Sigmoid colon (tissue), 4 donors: ENCODE data around the gene ELOB.

Source experiments
- POLR2A ChIP-seq, 2 donors: fragments of 450-650 bp; IDR thresholded peaks; one replicate each; pipeline ENCODE4 v1.6.1; 2016; ENCODE audit warnings: antibody characterized with exemption in 2 of 2, mild to moderate bottlenecking in 2 of 2, moderate library complexity in 2 of 2
- POLR2AphosphoS5 ChIP-seq, 4 donors: sonication (generic); formaldehyde crosslinking; IDR thresholded peaks; one replicate each; pipeline ENCODE4 v1.6.1; 2017; ENCODE audit warnings: antibody characterized with exemption in 4 of 4
- TF ChIP-seq, protein P1 (sequence below), 4 experiments: fragments of 450-650 bp in 3 of 4; fragments of 200-600 bp in 1 of 4; IDR thresholded peaks; one replicate each; pipeline ENCODE4 v1.5.1; 2016 to 2019; ENCODE audit warnings: antibody characterized with exemption in 4 of 4, mild to moderate bottlenecking in 3 of 4, moderate library complexity in 2 of 4

DNA sequence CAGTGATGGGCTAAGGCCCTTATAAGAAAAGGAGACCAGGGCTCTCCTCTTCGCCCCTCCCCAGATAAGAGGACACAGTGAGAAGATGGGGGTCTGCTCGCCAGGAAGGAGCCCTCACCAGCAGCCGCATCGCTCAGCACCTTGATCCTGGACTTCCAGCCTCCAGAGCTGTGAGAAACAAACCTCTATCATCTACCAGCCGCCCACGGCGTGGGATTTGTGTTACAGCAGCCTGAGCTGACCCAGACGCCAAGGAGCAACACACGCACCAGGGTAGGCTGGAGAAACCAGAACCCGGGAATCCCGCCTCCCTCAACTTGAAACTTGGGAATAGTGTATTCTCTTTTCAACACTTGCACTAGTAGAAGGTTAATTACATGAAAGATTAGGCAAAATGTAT lies 48.8 kb upstream of the ELOB start:
- TF ChIP-seq, protein P1, sequence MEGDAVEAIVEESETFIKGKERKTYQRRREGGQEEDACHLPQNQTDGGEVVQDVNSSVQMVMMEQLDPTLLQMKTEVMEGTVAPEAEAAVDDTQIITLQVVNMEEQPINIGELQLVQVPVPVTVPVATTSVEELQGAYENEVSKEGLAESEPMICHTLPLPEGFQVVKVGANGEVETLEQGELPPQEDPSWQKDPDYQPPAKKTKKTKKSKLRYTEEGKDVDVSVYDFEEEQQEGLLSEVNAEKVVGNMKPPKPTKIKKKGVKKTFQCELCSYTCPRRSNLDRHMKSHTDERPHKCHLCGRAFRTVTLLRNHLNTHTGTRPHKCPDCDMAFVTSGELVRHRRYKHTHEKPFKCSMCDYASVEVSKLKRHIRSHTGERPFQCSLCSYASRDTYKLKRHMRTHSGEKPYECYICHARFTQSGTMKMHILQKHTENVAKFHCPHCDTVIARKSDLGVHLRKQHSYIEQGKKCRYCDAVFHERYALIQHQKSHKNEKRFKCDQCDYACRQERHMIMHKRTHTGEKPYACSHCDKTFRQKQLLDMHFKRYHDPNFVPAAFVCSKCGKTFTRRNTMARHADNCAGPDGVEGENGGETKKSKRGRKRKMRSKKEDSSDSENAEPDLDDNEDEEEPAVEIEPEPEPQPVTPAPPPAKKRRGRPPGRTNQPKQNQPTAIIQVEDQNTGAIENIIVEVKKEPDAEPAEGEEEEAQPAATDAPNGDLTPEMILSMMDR (IDR thresholded peaks at IDR 0.05) = no peak
- no peak for TF ChIP-seq POLR2AphosphoS5 (IDR thresholded peaks at IDR 0.05)
- no peak for TF ChIP-seq POLR2A (IDR thresholded peaks at IDR 0.05)
